Transverse colon (tissue), 3 donors: ENCODE measurements around the gene DSG2.

Experiments
- CTCF ChIP-seq, 5 experiments: fragments of 200-600 bp in 3 of 5; fragments of 450-650 bp in 2 of 5; sonication (generic) in 3 of 5; IDR thresholded peaks; 1 replicate in 2 of 5; 2 replicates in 3 of 5; pipeline ENCODE4 v1.5.1; 2016 to 2017; ENCODE audit warnings: antibody characterized with exemption in 5 of 5, inconsistent platforms in 3 of 5, mild to moderate bottlenecking in 2 of 5, moderate library complexity in 1 of 5
- EP300 ChIP-seq: sonication (generic); formaldehyde crosslinking; IDR thresholded peaks from one replicate; pipeline ENCODE4 v1.6.1; 2017; ENCODE audit warnings: antibody characterized with exemption, low read depth
- POLR2A ChIP-seq: fragments of 450-650 bp; IDR thresholded peaks from one replicate; pipeline ENCODE4 v1.6.1; 2016; ENCODE audit warnings: antibody characterized with exemption, mild to moderate bottlenecking, moderate library complexity

GRCh38 chr18:31510319-31510718 is 12.3 kb downstream of the DSG2 start:
- no peak for TF ChIP-seq CTCF (IDR thresholded peaks at IDR 0.05)
- no peak for TF ChIP-seq POLR2A
- no peak for TF ChIP-seq EP300
